Osteocyte (in vitro differentiated cells): Measurements from ENCODE around the gene PEX14. TPM values are rescaled to one million over a fixed set of nuclear protein-coding genes. Genes with fewer than 3 reads are reported as not detected.
A peak's percentile ranks its signal among the peaks of the same experiment; 100 is the strongest.
"Not testable (repeated sequence)": the region's sequence is repeated elsewhere in the genome, so short reads cannot be mapped to it uniquely, and the experiment has no call there.

Source experiments
- DNase-seq: peaks from one replicate; pipeline ENCODE4 v3.0.0; 2021; ENCODE audit warnings: mixed read lengths; ENCODE audit not compliant: unreplicated experiment; ENCODE audit errors: extremely low spot score
- H3K27ac Mint-ChIP-seq: one replicate; pipeline ENCODE4 v1.8.0; 2021; ENCODE audit warnings: mild to moderate bottlenecking, mixed read lengths; ENCODE audit not compliant: unreplicated experiment
- H3K27me3 Mint-ChIP-seq: one replicate; pipeline ENCODE4 v1.8.0; 2021; ENCODE audit warnings: mixed read lengths; ENCODE audit not compliant: unreplicated experiment
- H3K36me3 Mint-ChIP-seq: one replicate; pipeline ENCODE4 v1.8.0; 2021; ENCODE audit warnings: mixed read lengths; ENCODE audit not compliant: unreplicated experiment
- H3K4me1 Mint-ChIP-seq: one replicate; pipeline ENCODE4 v1.8.0; 2021; ENCODE audit warnings: mixed read lengths; ENCODE audit not compliant: unreplicated experiment
- H3K4me3 Mint-ChIP-seq: one replicate; pipeline ENCODE4 v1.8.0; 2021; ENCODE audit warnings: mild to moderate bottlenecking, moderate library complexity, mixed read lengths; ENCODE audit not compliant: unreplicated experiment
- H3K9me3 Mint-ChIP-seq: one replicate; pipeline ENCODE4 v1.8.0; 2021; ENCODE audit warnings: mixed read lengths; ENCODE audit not compliant: unreplicated experiment
- total RNA-seq: library from RNA; stranded (reverse); gene quantifications from 2 replicates; pipeline ENCODE4 v1.2.1, GENCODE V29; 2021
- TF ChIP-seq, protein P1 (sequence below): fragments of 200-600 bp; sonication (generic); IDR thresholded peaks from 2 replicates; pipeline ENCODE4 v1.5.0; 2021; ENCODE audit warnings: antibody characterized with exemption, mild to moderate bottlenecking, moderate library complexity

Gene PEX14
- total RNA-seq, 1 donor from 2014 or later = 22.2 TPM

DNA sequence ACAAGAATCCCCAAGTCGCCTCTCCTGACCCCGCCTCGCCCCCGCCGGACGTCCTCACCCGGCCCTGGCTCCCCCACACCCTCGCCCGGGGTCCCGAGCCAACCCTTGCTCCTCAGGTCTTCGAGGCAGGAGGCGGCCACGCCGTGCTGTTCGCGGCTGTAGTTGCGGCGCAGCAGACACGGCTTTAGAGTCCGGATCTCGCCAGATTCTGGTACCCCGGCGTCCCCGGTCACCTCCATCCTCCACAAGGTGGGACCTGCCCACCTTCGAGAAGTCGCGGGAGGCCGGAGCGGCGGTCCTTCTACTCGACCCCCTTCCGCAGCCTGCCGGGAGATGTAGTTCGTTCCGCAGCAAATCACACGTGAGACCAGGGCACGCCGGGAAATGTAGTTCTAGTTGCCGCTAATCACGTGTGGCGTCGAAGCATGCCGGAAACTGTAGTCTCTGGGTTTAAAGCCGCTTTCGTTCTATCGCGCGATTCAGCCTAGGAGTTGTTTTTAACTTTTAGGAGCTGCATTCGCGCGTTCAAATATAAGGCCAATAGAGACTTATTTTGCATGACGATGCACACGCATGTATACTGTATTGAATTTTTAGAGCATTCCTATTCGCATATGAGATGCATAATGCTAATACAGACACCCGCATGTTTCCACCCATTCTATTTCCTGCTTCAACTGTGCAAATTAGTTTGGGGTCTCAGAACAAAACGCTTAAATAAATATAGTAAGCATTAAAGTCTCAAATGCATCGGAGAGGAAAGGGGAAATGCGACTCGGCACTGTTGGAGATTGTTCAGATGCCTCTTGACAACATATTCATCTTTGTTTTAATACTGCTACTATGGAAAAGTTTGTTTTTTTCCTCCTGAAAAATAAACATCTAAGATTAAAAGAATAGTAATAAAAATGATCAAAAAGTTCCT is 2.3 kb upstream of the PEX14 start, which contains the start of gene DFFA:
Gene DFFA (minus strand): TSS at position 310 of the 925 bp plus-strand sequence. CDS start 71 bp downstream, at position 239.
- DNase-seq = peak; percentile 95
- Mint-ChIP-seq H3K36me3 (peaks cover 9% of the 10 kb centered on the region), H3K9me3 (no peaks in the 10 kb centered on the region), H3K27me3 (no peaks in the 10 kb centered on the region), H3K27ac (peak within 1 kb of the TSS; percentile 93), H3K4me1 (peaks cover 42% of the 10 kb centered on the region), H3K4me3 (peak within 1 kb of the TSS; percentile 91)
- TF ChIP-seq, protein P1, sequence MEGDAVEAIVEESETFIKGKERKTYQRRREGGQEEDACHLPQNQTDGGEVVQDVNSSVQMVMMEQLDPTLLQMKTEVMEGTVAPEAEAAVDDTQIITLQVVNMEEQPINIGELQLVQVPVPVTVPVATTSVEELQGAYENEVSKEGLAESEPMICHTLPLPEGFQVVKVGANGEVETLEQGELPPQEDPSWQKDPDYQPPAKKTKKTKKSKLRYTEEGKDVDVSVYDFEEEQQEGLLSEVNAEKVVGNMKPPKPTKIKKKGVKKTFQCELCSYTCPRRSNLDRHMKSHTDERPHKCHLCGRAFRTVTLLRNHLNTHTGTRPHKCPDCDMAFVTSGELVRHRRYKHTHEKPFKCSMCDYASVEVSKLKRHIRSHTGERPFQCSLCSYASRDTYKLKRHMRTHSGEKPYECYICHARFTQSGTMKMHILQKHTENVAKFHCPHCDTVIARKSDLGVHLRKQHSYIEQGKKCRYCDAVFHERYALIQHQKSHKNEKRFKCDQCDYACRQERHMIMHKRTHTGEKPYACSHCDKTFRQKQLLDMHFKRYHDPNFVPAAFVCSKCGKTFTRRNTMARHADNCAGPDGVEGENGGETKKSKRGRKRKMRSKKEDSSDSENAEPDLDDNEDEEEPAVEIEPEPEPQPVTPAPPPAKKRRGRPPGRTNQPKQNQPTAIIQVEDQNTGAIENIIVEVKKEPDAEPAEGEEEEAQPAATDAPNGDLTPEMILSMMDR = no peak

DNA sequence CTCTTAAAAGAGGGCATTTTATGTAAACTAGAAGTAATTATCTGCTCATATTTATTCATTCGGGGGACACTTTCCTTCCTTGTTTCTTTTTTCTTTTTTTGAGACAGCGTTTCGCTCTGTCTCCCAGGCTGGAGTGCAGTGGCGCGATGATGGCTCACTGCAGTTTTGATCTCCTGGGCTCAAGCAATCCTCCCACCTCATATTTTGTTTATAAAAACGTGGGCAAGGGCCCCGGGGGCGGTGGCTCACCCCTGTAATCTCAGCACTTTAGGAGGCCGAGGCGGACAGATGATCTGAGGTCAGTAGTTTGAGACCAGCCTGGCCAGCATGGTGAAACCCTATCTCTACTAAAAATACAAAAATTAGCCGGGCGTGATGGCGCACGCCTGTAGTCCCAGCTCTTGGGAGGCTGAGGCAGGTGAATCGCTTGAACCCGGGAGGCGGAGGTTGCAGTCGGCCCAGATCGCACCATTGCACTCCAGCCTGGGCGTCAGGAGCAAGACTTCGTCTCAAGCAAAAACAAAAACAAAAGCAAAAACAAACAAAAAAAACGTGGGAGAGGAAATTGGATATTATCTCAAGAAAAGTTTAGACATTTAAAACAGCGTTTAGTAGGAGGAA is 1.5 kb upstream of the PEX14 start:
- H3K9me3 Mint-ChIP-seq = no peaks in the 10 kb centered on the region
- H3K4me3 Mint-ChIP-seq = peak overlapping the region; percentile 91
- TF ChIP-seq, protein P1 = no peak
- H3K27me3 Mint-ChIP-seq = no peaks in the 10 kb centered on the region
- H3K4me1 Mint-ChIP-seq = peaks cover 42% of the 10 kb centered on the region
- H3K27ac Mint-ChIP-seq = peak overlapping the region; percentile 67
- H3K36me3 Mint-ChIP-seq = peaks cover 3% of the 10 kb centered on the region
- DNase-seq = no peak

- Mint-ChIP-seq H3K27ac (peak overlapping the region; percentile 76), H3K4me1 (peaks cover 42% of the 10 kb centered on the region)
These were observed 489 bp upstream of the PEX14 start for GRCh38 chr1:10474309-10474612.

DNA sequence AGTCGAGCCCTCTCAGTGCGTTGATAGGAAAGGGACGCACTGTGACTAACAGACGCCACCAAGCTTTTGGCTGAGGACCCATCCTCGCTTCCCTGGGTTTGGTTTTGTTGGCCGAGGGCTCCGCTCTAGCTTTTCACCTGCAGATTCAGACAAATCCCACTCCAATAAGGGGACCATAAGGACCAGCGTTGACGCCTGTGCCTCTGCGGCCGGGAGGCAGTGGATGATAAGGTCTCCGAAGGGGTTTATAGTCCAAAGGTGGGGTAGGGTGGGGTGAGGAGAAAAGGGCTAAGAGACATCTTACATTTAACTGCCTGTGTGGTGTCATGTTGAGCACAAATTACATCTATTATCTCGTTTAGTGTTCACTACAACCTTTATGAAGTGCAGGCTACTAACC is 760 bp downstream of the PEX14 start:
- H3K4me3 Mint-ChIP-seq = peak overlapping the region; percentile 85
- H3K27ac Mint-ChIP-seq = peak overlapping the region; percentile 85
- DNase-seq = no peak
- H3K4me1 Mint-ChIP-seq = peaks cover 42% of the 10 kb centered on the region
- no peaks in the 10 kb centered on the region for H3K27me3 Mint-ChIP-seq
- H3K36me3 Mint-ChIP-seq = no peaks in the 10 kb centered on the region
- TF ChIP-seq, protein P1 = no peak
- H3K9me3 Mint-ChIP-seq = no peaks in the 10 kb centered on the region

More at GRCh38 chr1:10474309-10474612, 489 bp upstream of the PEX14 start:
- not testable (repeated sequence) for H3K36me3 Mint-ChIP-seq, H3K27me3 Mint-ChIP-seq, H3K9me3 Mint-ChIP-seq, DNase-seq
- peak overlapping the region; percentile 85 for H3K4me3 Mint-ChIP-seq

DNA sequence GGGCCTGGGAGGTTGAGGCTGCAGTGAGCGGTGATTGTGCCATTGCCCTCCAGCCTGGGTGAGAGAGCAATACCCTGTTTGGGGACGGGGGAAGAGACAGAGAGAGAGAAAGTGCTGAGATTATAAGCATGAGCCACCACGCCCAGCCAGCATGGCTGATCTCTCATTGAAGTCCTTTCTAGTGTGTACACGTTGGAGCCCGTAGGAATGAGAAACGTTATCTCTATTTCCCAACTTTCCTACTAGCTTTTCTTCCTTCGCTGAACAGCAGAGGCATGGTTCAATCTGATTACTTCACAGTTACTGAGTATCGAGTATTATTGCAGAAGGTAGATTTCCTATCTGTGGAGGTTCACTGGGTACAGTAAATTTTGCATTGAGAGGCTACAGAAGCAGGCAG is 4.5 kb downstream of the PEX14 start:
- H3K27me3 Mint-ChIP-seq = no peaks in the 10 kb centered on the region
- no peak for DNase-seq
- H3K36me3 Mint-ChIP-seq = no peaks in the 10 kb centered on the region
- H3K9me3 Mint-ChIP-seq = no peaks in the 10 kb centered on the region
- peaks cover 22% of the 10 kb centered on the region for H3K4me1 Mint-ChIP-seq
- TF ChIP-seq, protein P1 = no peak
- H3K4me3 Mint-ChIP-seq = no peak overlapping the region
- no peak overlapping the region for H3K27ac Mint-ChIP-seq
